Measurements from ENCODE around the gene BTNL9. TPM values are rescaled to one million over a fixed set of nuclear protein-coding genes. Genes with fewer than 3 reads are reported as not detected.

BTNL9 gene
- total RNA-seq, 4 donors from 2014 or later: 9.0 to 36.9 (median 18.9) TPM

- Histone ChIP-seq H3K9me3 (no peaks in the 10 kb centered on the region), H3K27me3 (peaks cover 0 to 33% of the 10 kb centered on the region in 2 donors), H3K4me3 (no peak overlapping the region), H3K27ac (no peak overlapping the region), H3K4me1 (peaks cover 0 to 4% of the 10 kb centered on the region in 2 donors), H3K36me3 (no peaks in the 10 kb centered on the region)
- TF ChIP-seq CTCF (IDR thresholded peaks at IDR 0.05): no peak
- no peak for DNase-seq
- intact Hi-C loops (cut with DNase I; ENCODE audit: low total_unique reads): no loop called here
These were observed 18.8 kb downstream of the BTNL9 start for GRCh38 chr5:181058786-181059296.

- no peak overlapping the region for H3K27ac ChIP-seq
- no peak for DNase-seq
- H3K36me3 ChIP-seq: no peaks in the 10 kb centered on the region
- no peak overlapping the region for H3K4me3 ChIP-seq
- no peaks in the 10 kb centered on the region for H3K9me3 ChIP-seq
- intact Hi-C loops (cut with DNase I; ENCODE audit: low total_unique reads): no loop called here
- H3K27me3 ChIP-seq: peaks cover 0 to 26% of the 10 kb centered on the region in 2 donors
- TF ChIP-seq CTCF (IDR thresholded peaks at IDR 0.05): no peak
- no peak for TF ChIP-seq POLR2A (IDR thresholded peaks at IDR 0.05)
- peaks cover 0 to 4% of the 10 kb centered on the region in 2 donors for H3K4me1 ChIP-seq
These were observed 19.5 kb downstream of the BTNL9 start for GRCh38 chr5:181059297-181060230.

GRCh38 chr5:181060231-181060590 is 20.1 kb downstream of the BTNL9 start:
- intact Hi-C loops (cut with DNase I; ENCODE audit: low total_unique reads): no loop called here
- Histone ChIP-seq H3K4me1 (peaks cover 0 to 4% of the 10 kb centered on the region in 2 donors), H3K9me3 (no peaks in the 10 kb centered on the region), H3K27me3 (peaks cover 0 to 20% of the 10 kb centered on the region in 2 donors), H3K36me3 (no peaks in the 10 kb centered on the region), H3K27ac (no peak overlapping the region), H3K4me3 (no peak overlapping the region)
- DNase-seq: no peak
- no peak for TF ChIP-seq CTCF (IDR thresholded peaks at IDR 0.05)
- no peak for TF ChIP-seq POLR2A (IDR thresholded peaks at IDR 0.05)

GRCh38 chr5:181060924-181061323 is 20.9 kb downstream of the BTNL9 start:
- H3K36me3 ChIP-seq: no peaks in the 10 kb centered on the region
- H3K27ac ChIP-seq: no peak overlapping the region
- H3K9me3 ChIP-seq: no peaks in the 10 kb centered on the region
- intact Hi-C loops (cut with DNase I; ENCODE audit: low total_unique reads): no loop called here
- peaks cover 0 to 18% of the 10 kb centered on the region in 2 donors for H3K27me3 ChIP-seq
- no peak overlapping the region for H3K4me3 ChIP-seq
- TF ChIP-seq POLR2A (IDR thresholded peaks at IDR 0.05): no peak
- no peak for TF ChIP-seq CTCF (IDR thresholded peaks at IDR 0.05)
- H3K4me1 ChIP-seq: peaks cover 0 to 4% of the 10 kb centered on the region in 2 donors
- DNase-seq: no peak

DNA sequence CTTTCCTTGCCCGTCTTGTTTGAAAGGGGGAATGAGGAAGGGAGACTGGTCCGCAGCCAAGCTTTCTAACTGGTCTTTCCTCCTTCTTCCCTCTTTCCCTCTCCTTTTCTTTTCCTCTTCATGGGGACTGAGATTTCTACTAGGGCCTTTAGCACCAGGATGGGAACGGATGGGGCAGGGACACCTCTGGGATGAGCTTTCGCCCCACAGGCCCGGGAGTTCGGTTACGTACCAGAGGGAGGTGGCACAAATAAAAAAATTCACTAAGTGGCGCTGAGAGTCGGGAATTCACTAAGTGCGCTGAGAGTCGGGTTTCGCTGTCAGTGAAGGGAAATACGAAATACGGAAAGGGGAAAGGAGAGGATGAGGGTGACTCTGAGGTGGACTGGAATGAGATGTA is 21.6 kb downstream of the BTNL9 start:
- H3K36me3 ChIP-seq: no peaks in the 10 kb centered on the region
- peaks cover 0 to 18% of the 10 kb centered on the region in 2 donors for H3K27me3 ChIP-seq
- no peak for TF ChIP-seq POLR2A (IDR thresholded peaks at IDR 0.05)
- no peak for TF ChIP-seq CTCF (IDR thresholded peaks at IDR 0.05)
- peaks cover 0 to 4% of the 10 kb centered on the region in 2 donors for H3K4me1 ChIP-seq
- H3K27ac ChIP-seq: no peak overlapping the region
- no peaks in the 10 kb centered on the region for H3K9me3 ChIP-seq
- DNase-seq: no peak
- intact Hi-C loops (cut with DNase I; ENCODE audit: low total_unique reads): no loop called here
- H3K4me3 ChIP-seq: no peak overlapping the region
